GM19023 (cell line): ENCODE measurements around the gene PCLO.
A peak's percentile ranks its signal among the peaks of the same experiment; 100 is the strongest.

ENCODE experiments used
- ATAC-seq: cut with Tn5 transposase; IDR thresholded peaks from one replicate; pipeline ENCODE4 v1.9.1; 2021; ENCODE audit warnings: mild to moderate bottlenecking, moderate library complexity; ENCODE audit not compliant: unreplicated experiment

The PCLO gene

DNA sequence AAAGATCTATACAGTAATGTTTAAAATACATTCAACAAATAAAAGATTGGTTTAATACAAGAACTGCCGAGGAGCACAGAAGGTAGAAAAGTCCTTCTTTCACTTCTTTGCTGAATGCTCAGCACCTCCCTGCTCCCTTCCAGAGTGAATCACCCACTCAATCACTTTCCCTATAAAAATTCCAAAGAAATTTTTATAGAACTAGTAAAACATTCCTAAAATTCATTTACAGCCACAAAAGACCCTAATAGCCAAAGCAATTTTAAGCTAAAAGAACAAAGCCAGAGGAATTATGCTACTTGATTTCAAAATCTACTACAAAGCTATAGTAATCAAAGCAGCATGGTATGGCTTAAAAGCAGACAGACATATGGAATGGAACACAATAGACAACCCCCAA, 320.9 kb downstream of the PCLO start:
- ATAC-seq = no peak

DNA sequence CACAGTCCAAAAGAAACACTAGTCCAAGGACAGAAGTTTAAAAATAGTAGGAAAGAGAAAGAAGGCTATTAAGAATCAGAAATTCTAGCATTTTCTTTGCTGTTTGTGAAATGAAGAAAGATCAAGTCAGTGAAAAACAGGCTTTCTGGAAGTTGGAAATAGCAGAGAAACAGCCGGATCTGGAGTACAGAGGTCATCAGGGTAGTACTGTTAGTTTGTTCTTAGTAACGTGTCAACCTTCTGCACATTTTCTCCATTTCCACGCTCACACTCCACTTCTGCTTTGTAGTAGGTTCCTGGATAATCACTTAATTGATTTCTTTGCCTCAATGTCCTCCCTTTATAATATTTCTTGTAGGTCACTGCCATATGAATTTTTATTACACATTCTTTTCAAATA, 322.6 kb downstream of the PCLO start:
- no peak for ATAC-seq

DNA sequence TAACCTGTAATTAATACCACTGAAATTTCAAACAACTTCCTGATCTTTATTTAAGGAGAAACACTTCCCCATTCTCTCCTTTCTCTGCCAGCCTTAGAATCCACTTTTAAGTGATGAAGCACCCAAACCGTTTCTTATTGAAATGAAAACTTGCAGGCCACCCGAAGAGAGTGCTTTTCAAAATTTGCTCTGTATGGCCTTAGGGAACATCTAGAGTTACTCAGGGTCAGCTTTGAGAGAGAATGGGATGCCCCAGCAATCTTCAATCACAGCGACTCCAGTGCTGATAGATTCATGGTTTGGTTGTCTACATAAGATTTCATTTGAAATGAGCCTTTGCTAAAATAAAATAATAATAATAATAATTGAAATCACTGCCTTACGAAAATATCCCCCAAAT, 323.1 kb downstream of the PCLO start:
- ATAC-seq = no peak

DNA sequence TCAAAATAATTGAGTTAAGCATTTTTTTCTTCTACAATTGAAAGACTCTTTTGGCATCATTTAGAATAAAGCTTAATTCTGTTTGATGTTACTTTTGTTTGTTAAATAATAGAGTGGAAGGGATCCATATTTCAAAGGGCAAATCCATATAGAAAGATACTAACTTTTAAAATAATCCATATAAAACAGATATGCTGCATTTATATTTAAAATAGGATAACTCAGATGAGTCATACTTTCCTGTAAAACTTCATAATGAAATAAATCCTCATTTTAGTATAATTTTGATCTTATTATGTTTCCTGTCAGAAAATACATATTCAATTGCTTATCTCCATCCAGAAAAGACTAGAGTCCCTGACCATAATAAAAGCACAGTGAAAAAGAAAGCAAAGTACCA, 323.6 kb downstream of the PCLO start:
- no peak for ATAC-seq

DNA sequence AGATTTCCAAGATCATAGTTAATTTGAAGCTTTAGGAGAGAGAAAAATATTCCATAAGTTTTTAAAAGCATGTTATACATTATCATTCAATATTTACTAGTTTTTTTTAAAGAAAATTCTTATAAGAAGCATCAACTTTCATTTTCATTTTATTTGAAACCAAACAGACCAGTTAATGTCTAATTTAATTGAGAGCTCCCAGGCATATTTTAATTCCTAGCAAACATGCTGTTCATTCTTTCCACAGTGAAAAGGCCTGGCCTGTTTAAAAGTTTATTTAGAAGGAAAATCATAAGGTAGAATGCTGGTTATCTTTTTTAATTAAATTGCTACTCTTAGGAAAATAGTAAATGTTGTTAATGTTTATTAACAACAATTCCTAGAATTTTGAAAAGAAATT, 324.4 kb downstream of the PCLO start:
- ATAC-seq = no peak

DNA sequence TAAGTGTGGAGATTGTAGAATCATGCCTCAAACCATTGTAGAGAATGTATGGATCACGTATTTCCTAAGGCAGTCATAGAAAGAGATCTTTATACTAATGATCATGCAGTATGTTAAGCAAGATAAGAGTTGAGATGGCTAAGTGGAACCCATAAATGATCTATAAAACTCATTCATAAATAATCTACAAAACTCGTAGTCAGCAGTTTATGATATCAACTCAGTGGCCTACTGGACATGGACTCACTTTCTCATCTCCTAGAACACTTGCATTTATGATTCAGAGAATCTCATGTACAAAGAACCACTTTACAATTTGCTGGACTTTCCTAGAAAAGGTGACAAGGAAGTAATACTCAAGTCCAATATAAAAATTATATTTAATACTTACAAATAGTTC, 339.6 kb downstream of the PCLO start:
- ATAC-seq = no peak

DNA sequence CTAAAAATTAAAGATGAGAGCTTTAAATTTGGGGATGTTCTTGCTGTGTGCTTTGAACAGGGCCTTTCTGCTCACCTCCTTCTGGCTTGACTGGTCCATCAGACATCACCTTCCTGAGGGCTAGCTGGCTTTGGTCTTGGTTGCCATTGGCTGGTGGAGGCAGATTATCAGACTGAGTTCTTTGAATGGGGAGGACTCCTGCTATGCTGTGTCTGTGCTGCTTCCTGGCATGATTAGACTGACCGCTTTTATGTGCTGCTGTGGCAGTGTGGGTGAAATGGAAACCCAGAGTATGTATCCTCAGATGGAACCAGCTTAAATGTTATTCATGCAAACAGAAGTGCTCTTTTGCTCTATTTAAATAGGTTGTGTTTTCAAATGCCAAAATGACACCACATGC, 341.6 kb downstream of the PCLO start:
- ATAC-seq = no peak

DNA sequence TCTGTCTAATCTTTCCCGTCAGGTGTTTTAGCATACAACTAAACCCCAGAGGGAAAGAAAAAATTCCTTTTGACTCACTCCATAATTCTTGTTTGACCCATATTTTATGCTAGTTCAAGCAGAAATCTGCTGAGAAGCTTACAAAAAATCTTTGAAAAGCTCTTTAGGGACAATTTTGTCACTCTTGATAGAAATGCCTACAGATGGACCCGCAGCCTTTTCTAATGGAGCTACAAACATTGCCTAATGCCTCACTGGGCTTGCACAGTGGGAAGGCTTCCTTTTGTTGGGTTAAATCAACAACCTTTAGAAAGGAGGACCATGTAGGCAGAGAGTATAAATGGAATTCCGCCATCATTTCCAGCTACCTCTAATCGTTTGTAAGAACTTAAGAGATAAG, 344.5 kb downstream of the PCLO start:
- ATAC-seq = no peak

DNA sequence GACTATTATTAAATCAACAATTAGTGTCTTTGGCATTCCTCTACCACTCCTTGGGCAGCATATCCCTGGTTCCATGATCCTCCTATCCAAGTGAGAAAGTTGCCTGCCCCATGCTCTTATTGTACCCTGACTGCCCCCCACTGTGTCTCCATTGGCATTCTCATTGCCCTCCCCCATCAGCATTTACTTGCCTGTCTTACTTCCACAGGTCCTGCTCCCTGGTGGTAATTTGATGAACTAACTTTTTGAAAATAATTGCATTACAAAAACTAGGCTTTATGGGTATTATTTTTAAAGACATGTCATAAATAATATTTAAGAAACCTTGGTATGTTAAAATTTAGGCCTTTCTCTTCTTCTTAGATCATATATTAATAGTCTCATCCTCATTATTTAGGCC, 346.4 kb downstream of the PCLO start:
- no peak for ATAC-seq

DNA sequence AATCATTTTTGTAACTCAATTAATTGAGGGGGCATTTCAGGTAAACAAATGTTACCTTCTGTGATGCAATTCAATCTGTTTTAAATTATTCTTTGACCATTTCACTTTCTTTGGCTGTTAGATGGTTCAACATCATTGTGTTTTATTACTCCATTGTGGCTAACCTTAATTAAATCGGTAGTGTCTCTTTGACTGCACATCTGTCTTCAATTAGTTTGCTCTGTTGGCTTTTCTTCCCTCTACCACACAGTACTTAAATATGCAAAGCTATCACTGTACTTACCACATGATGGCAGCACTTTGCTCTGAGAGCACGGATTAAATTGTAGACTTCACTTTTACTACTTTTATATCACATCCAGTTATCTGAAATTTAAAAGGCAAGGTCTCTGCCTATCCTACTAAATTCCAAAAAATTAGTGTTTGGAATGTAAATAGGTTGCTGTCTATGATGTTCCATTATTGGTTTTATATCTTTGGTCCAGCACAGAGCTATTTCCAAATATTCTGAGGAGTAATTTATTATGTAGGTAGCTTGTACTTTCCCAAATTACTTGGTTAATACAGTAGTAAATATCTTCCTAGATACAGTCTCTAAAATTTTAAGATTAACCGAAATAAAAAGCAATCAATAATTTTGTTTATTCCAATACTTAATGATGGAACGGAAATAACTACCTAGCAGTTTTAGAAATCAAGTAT, 352.0 kb downstream of the PCLO start:
- ATAC-seq = peak; percentile 80

DNA sequence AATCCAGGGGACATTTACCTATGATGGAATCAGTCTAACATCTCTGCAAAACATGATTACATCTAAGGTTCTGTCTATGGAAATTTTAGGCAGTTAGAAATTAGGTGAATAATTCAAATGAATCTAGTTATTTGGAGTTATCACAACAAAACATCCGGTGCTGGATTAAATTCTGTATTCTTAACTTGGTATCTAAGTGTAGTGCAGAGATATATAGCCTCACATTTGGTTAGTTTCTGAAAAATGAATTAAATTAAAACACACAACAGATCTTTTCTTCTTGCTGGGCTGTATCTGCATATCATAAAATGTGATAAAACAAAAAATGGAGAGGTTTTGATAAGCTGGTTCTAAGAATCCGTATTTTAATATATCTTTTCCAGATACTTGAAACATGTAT, 354.1 kb downstream of the PCLO start:
- no peak for ATAC-seq

DNA sequence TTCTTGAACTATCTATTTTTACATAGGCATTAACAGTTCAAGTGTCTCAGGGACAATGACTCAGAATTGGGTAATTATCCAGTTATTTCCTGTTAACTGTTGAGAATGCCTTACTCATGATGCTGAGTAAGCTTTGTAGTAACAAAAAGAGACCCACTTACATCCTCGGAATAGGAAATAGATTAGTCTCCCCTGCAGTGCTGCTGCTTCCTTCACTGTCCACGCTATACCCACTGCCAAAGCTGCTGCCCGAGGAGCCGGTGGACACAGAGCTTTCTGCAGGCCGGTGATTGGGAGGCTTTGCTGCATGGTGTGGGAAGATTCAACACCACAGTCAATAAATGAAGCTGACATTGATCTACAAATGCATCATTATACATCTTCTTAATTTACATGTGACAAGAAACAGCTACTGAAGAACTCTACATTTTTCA, 357.1 kb downstream of the PCLO start:
- no peak for ATAC-seq

DNA sequence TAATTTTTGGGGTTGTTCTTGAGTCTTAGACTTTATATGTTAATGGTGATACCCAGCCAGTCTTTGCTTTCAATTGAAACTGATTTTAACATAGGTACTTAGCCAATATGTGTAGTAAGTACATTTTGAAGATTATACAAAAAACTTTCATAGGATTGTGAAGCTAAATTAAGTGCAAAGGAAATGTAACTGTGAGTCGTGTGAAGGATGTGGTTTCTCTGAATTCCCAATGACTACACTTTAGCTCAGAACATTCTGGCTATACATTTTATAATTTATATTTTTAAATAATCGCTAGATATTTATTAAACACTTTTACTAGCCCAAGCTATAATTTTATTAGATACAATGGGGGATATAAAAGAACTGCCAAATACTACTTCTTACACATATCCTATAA, 359.3 kb downstream of the PCLO start:
- ATAC-seq = no peak

DNA sequence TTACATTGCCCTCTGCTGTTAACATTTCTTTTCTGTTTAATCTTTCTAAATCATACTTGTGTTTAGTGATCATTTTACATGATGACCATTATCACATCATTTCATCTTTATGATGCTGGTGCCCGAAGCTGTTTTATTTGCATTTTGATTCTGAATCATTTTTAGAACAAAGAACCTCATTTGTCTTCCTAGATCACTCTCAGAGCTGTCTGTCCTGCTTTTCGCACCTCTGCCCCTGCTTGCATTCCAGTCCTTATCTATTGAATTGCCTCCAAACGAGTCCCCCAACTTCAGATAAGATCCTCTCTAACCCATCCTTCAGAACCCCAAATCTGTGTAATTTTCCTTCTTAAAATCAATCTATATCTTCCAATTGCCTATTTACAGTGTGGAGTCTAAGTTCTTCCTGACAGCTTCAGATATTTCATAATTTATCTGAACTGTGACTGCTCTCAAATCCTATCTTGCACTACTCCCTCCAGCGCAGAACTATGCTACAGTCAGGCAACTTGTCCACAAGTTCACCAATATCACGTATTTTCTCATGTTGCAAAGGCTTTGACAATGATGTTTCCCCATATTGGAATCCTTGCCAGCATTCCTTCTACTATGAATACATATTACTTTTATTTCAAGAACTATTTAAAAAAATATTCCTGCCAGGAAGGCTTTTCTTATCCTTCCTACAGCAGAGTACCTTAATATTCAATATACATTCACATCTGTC, 372.6 kb downstream of the PCLO start:
- no peak for ATAC-seq

DNA sequence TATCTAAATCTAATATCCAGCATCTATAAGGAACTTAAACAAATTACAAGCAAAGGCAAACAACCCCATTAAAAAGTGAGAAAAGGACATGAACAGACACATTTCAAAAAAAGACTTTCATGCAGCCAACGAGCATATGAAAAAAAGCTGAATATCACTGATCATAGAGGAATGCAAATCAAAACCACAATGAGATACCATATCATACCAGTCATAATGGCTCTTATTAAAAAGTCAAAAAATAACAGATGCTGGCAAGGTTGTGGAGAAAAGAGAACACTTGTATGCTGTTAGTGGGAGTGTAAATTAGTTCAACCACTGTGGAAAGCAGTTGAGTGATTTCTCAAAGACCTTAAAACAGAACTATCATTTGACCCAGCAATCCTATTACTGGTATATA, 384.7 kb downstream of the PCLO start:
- no peak for ATAC-seq

DNA sequence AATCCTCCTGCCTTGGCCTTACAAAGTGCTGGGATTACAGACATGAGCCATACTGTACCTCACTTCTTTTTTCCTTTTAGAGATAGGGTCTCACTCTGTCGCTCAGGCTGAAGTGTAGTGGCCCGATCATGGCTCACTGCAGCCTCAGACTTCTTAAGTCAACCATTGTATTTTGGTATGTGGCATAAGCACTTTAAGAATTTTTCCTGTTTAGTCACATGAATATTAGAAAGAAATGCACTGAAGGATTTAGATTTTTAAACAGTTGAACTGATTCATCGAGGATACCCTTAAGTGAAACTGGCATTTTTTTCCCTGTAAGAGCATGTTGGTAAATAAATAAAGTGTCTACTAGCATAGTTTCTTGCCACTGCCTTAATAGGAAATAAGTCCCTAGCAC, 399.8 kb downstream of the PCLO start:
- ATAC-seq = no peak

DNA sequence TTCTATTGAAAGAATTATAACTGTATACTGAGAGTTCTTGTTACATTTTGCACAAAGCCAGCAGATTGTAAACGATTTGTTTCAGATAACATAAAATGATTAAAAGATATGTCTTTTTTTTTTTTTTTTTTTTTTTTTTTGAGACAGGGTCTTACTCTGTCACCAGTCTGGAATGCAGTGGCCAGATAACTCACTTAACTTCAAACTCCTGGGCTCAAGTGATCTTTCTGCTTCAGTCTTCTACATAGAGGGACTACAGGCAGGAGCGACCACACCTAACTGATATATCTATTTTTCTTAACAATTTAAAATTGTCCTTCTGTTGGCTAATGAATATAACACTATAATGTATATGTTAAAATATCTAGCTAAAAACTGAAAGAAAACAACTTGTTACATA, 401.9 kb downstream of the PCLO start:
- no peak for ATAC-seq

DNA sequence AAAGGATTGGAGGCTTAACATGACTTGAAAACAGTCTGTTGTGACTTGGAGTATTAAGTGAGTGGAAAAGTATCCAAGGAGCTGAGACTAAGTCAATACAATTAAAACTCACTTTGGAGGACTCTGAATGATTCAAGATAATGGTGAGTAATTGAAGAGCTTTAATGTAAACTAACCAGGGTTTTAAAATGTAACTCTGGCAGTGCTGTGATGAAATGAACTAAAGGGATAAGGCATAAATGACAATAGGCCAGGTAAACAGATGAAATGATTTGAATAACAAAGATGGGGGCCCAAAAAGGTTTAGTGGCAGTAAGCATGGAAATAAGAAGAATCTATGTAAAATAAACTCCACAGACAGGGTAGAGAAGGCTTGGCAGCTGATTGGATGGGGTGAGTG, 402.6 kb downstream of the PCLO start:
- no peak for ATAC-seq

DNA sequence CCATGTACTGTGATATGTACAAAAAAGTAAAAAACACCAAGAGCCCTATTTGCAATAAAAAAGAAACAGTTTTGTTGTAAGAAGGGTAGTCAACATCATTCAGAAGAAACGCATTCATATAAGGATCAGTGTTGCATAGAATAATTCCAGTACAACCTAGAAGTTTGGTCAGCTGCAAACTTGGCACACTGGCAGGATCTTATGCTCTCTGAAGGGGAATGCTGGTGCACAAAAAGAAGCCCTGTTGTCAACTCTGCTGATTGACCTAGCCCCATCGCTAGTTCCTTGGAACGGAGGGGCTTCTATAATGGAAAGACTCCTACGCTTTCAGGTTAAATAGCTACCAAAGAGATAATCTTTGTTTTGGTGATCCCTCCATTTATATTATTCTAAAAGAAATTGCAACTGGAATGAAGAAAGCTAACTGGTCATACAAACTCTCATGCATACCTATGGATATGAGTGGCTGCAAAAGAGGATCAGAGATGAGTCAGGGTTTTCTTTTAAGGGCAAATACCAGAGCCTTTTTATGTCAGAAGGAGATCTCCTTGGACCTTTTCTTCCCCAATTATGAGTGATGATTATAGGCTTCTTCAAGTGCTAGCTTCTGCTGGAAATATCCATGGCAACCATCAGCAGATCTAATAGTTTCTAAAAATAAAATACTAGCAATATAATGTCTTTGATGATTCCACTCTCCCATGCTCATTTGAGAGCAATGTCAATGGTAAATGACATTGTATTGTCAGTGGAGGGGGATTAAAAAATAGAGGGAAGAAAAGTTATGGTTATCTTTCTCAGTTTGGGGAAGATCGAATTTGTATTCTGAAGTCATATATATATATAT, 406.8 kb downstream of the PCLO start:
- ATAC-seq = no peak

DNA sequence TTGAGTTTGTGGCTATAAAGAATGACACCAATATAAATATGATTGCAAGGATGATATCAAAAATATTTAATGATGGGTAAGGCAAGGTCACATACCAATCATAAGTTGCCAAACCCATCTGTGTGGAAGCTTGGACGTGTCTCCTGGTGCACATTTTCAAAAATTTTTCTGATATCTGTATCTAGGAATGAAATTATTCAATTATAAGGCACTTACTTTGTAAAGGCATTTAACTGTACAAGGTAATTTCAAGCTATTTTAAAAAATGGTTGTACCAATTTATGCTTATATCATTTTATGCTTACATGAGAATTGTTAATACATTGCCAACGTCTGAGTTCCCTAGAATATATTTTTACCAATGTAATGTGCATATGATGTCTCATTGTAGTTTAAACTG, 412.7 kb downstream of the PCLO start:
- ATAC-seq = no peak

DNA sequence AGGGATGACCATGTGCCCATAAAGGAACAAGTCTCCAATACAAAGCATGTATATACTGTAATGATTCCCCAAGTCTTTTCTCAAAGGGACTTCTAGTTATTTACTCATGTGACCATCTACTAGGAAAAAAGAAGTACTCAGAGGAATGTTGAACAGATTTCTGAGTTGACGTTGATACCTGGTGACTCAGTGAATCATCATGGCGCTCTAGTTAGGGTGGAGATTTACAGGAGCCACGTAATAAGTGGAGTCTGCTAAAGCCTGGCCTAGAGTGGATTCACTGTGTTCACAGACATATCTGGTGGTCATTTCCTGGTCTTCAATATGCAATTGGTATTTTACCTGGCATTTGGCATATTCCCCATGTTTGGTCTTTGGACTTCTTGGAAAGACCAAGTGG, 416.9 kb downstream of the PCLO start:
- no peak for ATAC-seq

DNA sequence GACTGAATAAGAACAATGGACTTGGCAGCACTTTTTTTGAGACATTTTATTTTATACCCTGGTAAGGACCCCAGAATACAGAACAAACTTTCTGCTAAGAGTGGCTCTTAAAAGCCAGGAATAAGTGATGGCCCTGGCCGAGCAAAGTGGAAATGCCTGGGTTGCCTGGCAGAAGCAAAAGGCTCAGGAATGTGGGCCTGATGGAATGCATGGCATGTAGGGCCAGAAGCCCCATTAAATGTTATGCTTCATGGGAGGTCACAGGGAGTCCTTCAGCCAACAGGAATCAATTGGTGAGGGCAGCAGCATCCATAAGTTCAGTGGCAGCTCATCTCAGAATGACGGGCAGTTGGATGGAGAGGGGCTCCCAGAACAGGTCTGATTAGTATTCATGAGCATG, 417.6 kb downstream of the PCLO start:
- no peak for ATAC-seq
